Trophoblast cell (in vitro differentiated cells and primary cell): ENCODE results near the gene ENKD1.

Experiments
- DNase-seq, 2 donors: peaks; one replicate each; pipeline ENCODE4 v3.0.0-alpha.2; 2016
- H2AFZ ChIP-seq: 2 replicates; pipeline ENCODE4 v1.6.1; 2013; ENCODE audit warnings: low read length, moderate library complexity, mild to moderate bottlenecking; ENCODE audit not compliant: insufficient read depth, poor library complexity
- H2AK5ac ChIP-seq: 2 replicates; pipeline ENCODE4 v1.6.1; 2013; ENCODE audit warnings: mild to moderate bottlenecking, low read length
- H2BK120ac ChIP-seq: 2 replicates; pipeline ENCODE4 v1.6.1; 2013; ENCODE audit warnings: low read length, mild to moderate bottlenecking, moderate library complexity; ENCODE audit not compliant: insufficient read depth, poor library complexity
- H2BK12ac ChIP-seq: 2 replicates; pipeline ENCODE4 v1.6.1; 2013; ENCODE audit warnings: mild to moderate bottlenecking, low read length, moderate library complexity
- H2BK5ac ChIP-seq: 2 replicates; pipeline ENCODE4 v1.6.1; 2013; ENCODE audit warnings: low read length, low read depth, moderate library complexity, mild to moderate bottlenecking; ENCODE audit not compliant: poor library complexity
- H3K14ac ChIP-seq: 2 replicates; pipeline ENCODE4 v1.6.1; 2013; ENCODE audit warnings: mild to moderate bottlenecking, low read length
- H3K18ac ChIP-seq: 2 replicates; pipeline ENCODE4 v1.6.1; 2013; ENCODE audit warnings: mild to moderate bottlenecking, low read length
- H3K23ac ChIP-seq: 2 replicates; pipeline ENCODE4 v1.6.1; 2013; ENCODE audit warnings: low read length
- H3K27ac ChIP-seq: 2 replicates; pipeline ENCODE4 v1.5.1; 2013; ENCODE audit warnings: low read depth, mild to moderate bottlenecking, inconsistent platforms, low read length, moderate library complexity
- H3K27me3 ChIP-seq: 2 replicates; pipeline ENCODE4 v1.6.1; 2013; ENCODE audit warnings: inconsistent platforms, mild to moderate bottlenecking, low read length, moderate library complexity; ENCODE audit not compliant: insufficient read depth
- H3K36me3 ChIP-seq, 2 experiments: 1 replicate in 1 of 2; 2 replicates in 1 of 2; pipeline ENCODE4 v1.6.1; 2013; ENCODE audit warnings: low read length in 2 of 2, mild to moderate bottlenecking in 2 of 2, moderate library complexity in 1 of 2; ENCODE audit not compliant: insufficient read depth in 2 of 2, control insufficient read depth in 1 of 2
- H3K4ac ChIP-seq: 2 replicates; pipeline ENCODE4 v1.6.1; 2013; ENCODE audit warnings: low read depth, mild to moderate bottlenecking, low read length, moderate library complexity
- H3K4me1 ChIP-seq, 2 experiments: 1 replicate in 1 of 2; 2 replicates in 1 of 2; pipeline ENCODE4 v1.6.1; 2013; ENCODE audit warnings: low read length in 2 of 2, mild to moderate bottlenecking in 2 of 2, moderate library complexity in 1 of 2; ENCODE audit not compliant: insufficient read depth in 2 of 2, control insufficient read depth in 1 of 2
- H3K4me2 ChIP-seq: 2 replicates; pipeline ENCODE4 v1.6.1; 2013; ENCODE audit warnings: inconsistent platforms, mild to moderate bottlenecking, low read length, moderate library complexity
- H3K4me3 ChIP-seq: 2 replicates; pipeline ENCODE4 v1.5.1; 2013; ENCODE audit warnings: mild to moderate bottlenecking, low read depth, low read length, inconsistent platforms
- H3K79me1 ChIP-seq: one replicate; pipeline ENCODE4 v1.6.1; 2013; ENCODE audit warnings: low read length
- H3K79me2 ChIP-seq: 2 replicates; pipeline ENCODE4 v1.6.1; 2013; ENCODE audit warnings: low read length, mild to moderate bottlenecking; ENCODE audit not compliant: control insufficient read depth, insufficient read depth, poor library complexity
- H3K9ac ChIP-seq: 2 replicates; pipeline ENCODE4 v1.6.1; 2013; ENCODE audit warnings: mild to moderate bottlenecking, low read length
- H3K9me3 ChIP-seq: 2 replicates; pipeline ENCODE4 v1.6.1; 2013; ENCODE audit warnings: low read depth, mild to moderate bottlenecking, control low read depth, inconsistent platforms, low read length; ENCODE audit not compliant: insufficient read depth
- H4K12ac ChIP-seq: 2 replicates; pipeline ENCODE4 v1.6.1; 2013; ENCODE audit warnings: low read depth, mild to moderate bottlenecking, low read length, moderate library complexity
- H4K8ac ChIP-seq: 2 replicates; pipeline ENCODE4 v1.6.1; 2013; ENCODE audit warnings: low read depth, mild to moderate bottlenecking, low read length, moderate library complexity
- H4K91ac ChIP-seq: one replicate; pipeline ENCODE4 v1.6.1; 2013; ENCODE audit warnings: low read depth, mild to moderate bottlenecking, low read length, moderate library complexity
- WGBS: extraction: QIAGEN DNeasy Blood & Tissue Kit; methylation state at CpG from one replicate; pipeline ENCODE4 v1.1.7; 2013; ENCODE audit warnings: missing lambda C conversion rate; ENCODE audit not compliant: insufficient read length, insufficient coverage; ENCODE audit errors: extremely low coverage; 5-methylcytosine and 5-hydroxymethylcytosine counted together

ENKD1 gene

DNA sequence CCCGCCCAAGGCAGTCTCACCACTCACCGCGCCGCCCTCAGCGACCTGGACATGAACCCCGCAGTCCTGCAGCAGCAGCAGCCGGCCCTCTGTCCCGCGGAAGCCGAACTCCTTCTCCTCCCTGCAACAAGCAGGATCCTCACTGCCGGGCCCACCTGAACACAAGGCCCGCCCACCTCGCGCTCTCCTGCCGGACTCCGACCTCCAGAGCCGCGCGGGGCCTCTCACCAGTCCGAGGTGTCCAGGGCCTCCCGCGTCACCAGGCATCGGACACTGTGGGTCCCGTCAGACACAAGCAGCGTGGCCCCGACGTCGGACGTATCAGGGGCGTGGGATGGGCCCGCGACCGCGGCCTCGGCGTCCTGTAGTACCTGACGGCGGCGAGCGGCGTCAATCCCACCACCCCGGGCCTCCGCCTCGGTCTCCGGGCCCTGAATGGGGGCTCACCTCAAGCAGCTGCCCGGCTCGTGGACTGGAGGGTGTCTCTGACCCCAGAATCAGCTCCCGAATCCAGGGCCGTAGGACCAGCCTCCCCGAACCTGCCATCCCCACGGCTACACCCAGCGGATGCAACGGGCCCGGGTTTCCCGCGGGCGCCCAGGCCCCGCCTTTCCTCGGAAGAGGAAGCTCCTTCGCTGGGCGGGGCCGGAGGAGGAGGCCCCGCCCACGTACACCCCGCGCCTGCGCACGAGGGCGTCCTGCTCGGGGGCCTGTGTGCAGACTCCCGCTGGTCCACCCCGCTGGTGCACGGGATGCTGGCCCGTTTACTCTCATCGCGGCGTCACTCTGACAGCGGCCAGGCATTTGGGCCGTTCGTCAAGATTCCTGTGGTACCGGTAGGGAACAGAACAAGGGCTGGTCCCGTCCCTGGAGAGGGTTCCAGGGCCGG is 6.6 kb downstream of the ENKD1 start, which contains the start of gene ACD:
Gene ACD (minus strand): TSS at position 586 of the 889 bp plus-strand sequence. CDS start 40 bp downstream, at position 546.
- Histone ChIP-seq H3K27ac (peak within 1 kb of the TSS; percentile 25), H3K9ac (peak within 1 kb of the TSS; percentile 44), H2AFZ (peak within 1 kb of the TSS; percentile 80), H4K91ac (peak within 1 kb of the TSS; percentile 68), H2AK5ac (no peak within 1 kb of the TSS), H3K27me3 (no peaks in the 10 kb centered on the region), H2BK5ac (peak within 1 kb of the TSS; percentile 10), H3K18ac (peak within 1 kb of the TSS; percentile 71), H3K9me3 (no peaks in the 10 kb centered on the region), H3K4me1 (peaks cover 5 to 10% of the 10 kb centered on the region in 2 experiments), H3K79me2 (peaks cover 3% of the 10 kb centered on the region), H3K79me1 (peaks cover 7% of the 10 kb centered on the region), H2BK120ac (peak within 1 kb of the TSS; percentile 47), H3K4ac (no peak within 1 kb of the TSS), H2BK12ac (no peak within 1 kb of the TSS), H4K8ac (peak within 1 kb of the TSS; percentile 88), H3K4me2 (peak within 1 kb of the TSS; percentile 81), H3K14ac (peak within 1 kb of the TSS; percentile 55), H4K12ac (peak within 1 kb of the TSS; percentile 59), H3K36me3 (peaks cover 13 to 21% of the 10 kb centered on the region in 2 experiments), H3K4me3 (peak within 1 kb of the TSS; percentile 85), H3K23ac (no peak within 1 kb of the TSS)
- WGBS, result no CpG with 5 or more reads among the region's 83 CpGs
- peak; percentile 97 to 100 for DNase-seq

GRCh38 chr16:67658849-67659674 is 7.5 kb downstream of the ENKD1 start:
- no peak overlapping the region for H2AK5ac ChIP-seq
- peak overlapping the region; percentile 18 for H3K18ac ChIP-seq
- H3K27me3 ChIP-seq, result no peaks in the 10 kb centered on the region
- H2BK5ac ChIP-seq, result no peak overlapping the region
- H3K4ac ChIP-seq, result no peak overlapping the region
- peaks cover 5 to 10% of the 10 kb centered on the region in 2 experiments for H3K4me1 ChIP-seq
- H3K36me3 ChIP-seq, result peaks cover 13 to 21% of the 10 kb centered on the region in 2 experiments
- peaks cover 3% of the 10 kb centered on the region for H3K79me2 ChIP-seq
- peak overlapping the region; percentile 44 for H3K9ac ChIP-seq
- DNase-seq, result no peak
- peak overlapping the region; percentile 85 for H4K8ac ChIP-seq
- peaks cover 7% of the 10 kb centered on the region for H3K79me1 ChIP-seq
- no CpG with 5 or more reads among the region's 21 CpGs for WGBS
- H3K23ac ChIP-seq, result no peak overlapping the region
- no peak overlapping the region for H2BK12ac ChIP-seq
- H2BK120ac ChIP-seq, result no peak overlapping the region
- no peaks in the 10 kb centered on the region for H3K9me3 ChIP-seq
- peak overlapping the region; percentile 81 for H3K4me2 ChIP-seq
- no peak overlapping the region for H2AFZ ChIP-seq
- no peak overlapping the region for H3K27ac ChIP-seq
- no peak overlapping the region for H4K12ac ChIP-seq
- H3K4me3 ChIP-seq, result peak overlapping the region; percentile 85
- no peak overlapping the region for H3K14ac ChIP-seq
- H4K91ac ChIP-seq, result no peak overlapping the region

DNA sequence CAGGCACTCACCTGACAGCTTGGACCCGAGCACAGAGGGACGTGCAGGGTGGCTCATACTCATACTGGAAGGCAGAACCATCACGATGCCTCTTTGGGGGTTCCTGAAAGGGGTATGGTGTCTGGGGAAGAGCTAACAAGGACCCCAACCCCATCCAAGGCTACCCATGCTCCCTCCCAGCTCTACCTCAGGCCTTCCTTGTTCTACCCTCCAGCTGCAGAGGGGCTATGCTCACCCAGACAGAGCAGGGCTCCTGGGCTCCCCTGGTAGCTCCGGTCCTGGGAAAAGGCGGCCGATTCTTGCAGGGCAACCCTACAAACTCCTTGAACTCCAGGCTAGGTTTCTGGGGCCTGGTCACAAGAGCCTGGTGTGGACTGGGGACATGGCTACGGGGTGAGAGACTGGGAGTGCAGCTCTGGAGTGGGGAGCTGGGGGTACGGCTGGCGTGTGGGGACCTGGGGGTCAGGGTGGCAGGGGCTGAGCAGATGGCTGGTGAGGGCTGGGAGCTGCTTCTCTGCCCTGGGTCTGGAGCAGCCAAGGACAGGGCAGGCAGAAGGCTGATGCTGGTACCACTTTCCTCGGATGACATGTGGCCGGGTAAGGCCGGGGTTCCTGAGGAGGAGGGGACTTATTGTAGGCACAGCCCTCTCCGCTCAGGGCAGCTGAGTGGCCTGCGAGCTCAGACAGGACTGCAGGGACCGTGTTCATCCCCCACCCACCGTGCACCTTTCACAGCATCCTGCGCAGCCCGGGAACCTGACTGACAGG is 8.6 kb downstream of the ENKD1 start:
- Histone ChIP-seq H4K8ac (no peak overlapping the region), H2AFZ (no peak overlapping the region), H3K79me2 (peaks cover 3% of the 10 kb centered on the region), H3K27ac (no peak overlapping the region), H3K14ac (no peak overlapping the region), H3K18ac (no peak overlapping the region), H2BK5ac (no peak overlapping the region), H3K23ac (no peak overlapping the region), H3K4ac (no peak overlapping the region), H2AK5ac (no peak overlapping the region), H3K9me3 (no peaks in the 10 kb centered on the region), H4K91ac (no peak overlapping the region), H4K12ac (no peak overlapping the region), H2BK120ac (no peak overlapping the region), H3K27me3 (no peaks in the 10 kb centered on the region), H3K79me1 (peaks cover 7% of the 10 kb centered on the region), H3K4me2 (no peak overlapping the region), H3K9ac (no peak overlapping the region), H3K4me1 (peaks cover 11 to 18% of the 10 kb centered on the region in 2 experiments), H3K36me3 (peaks cover 13 to 18% of the 10 kb centered on the region in 2 experiments), H3K4me3 (no peak overlapping the region), H2BK12ac (no peak overlapping the region)
- DNase-seq, result no peak
- no CpG with 5 or more reads among the region's 18 CpGs for WGBS
